HG03432 (cell line): Measurements from ENCODE around the gene GON4L.
"Not testable (repeated sequence)": the region's sequence is repeated elsewhere in the genome, so short reads cannot be mapped to it uniquely, and the experiment has no call there.

ENCODE experiments used
- ATAC-seq: cut with Tn5 transposase; IDR thresholded peaks from one replicate; pipeline ENCODE4 v1.9.1; 2021; ENCODE audit warnings: mild to moderate bottlenecking, moderate library complexity; ENCODE audit not compliant: unreplicated experiment

The GON4L gene

GRCh38 chr1:155759017-155759416 lies 98.0 kb downstream of the GON4L start:
- ATAC-seq = not testable (repeated sequence)

- not testable (repeated sequence) for ATAC-seq
These were observed 108.9 kb downstream of the GON4L start for GRCh38 chr1:155748141-155748540.

DNA sequence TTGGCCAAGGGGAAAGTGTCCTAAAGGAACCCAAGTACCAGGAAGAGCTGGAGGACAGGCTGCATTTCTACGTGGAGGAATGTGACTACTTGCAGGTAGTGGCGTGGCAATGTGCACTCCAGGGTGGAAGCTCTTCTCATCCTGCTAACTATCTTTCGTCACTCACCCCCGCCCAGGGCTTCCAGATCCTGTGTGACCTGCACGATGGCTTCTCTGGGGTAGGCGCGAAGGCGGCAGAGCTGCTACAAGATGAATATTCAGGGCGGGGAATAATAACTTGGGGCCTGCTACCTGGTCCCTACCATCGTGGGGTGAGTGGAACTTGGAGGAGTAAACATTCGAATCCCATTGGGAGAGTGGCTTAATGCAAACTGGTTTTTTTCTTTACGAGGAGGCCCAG lies 109.4 kb downstream of the GON4L start:
- not testable (repeated sequence) for ATAC-seq

DNA sequence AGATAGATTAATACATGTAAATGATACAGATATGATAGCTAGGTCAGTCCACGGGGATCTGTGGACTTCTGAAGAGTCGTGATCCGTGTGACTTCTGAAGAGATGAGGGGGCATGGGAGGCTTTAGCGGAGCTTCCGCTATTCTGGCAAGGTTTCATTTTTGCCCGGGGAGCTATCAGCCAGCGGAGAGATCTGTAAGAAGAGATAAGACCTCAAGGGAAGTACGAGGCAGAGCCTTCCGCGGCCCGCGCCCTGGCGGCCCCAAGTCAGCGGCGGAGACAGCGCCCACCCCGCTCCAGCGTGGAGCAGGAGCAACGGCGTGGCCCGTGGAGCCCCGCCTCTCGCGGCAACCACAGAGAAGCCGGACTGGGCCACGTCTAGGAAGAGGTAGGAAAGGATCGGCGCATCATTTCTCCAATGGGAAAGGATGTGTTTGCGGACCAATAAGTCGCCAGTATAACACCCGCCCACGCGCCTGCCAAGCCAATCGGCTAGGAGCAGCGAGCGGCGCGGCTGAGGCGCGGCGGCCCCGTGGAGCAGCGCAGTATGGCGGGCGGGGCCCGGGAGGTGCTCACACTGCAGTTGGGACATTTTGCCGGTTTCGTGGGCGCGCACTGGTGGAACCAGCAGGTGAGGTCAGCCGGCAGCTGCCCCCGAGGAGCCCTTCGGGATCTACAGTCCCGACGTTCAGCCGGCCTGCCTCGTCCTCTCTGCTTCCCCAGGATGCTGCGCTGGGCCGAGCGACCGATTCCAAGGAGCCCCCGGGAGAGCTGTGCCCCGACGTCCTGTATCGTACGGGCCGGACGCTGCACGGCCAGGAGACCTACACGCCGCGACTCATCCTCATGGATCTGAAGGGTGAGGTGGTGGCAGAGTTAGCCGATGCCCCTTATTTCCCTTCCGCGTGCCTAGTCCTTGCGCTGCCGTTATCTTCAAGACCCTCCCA lies 111.5 kb downstream of the GON4L start:
- peak; percentile 94 for ATAC-seq

GRCh38 chr1:155744711-155745283 lies 112.2 kb downstream of the GON4L start:
- no peak for ATAC-seq

GRCh38 chr1:155741908-155742307 lies 115.1 kb downstream of the GON4L start:
- ATAC-seq = no peak

DNA sequence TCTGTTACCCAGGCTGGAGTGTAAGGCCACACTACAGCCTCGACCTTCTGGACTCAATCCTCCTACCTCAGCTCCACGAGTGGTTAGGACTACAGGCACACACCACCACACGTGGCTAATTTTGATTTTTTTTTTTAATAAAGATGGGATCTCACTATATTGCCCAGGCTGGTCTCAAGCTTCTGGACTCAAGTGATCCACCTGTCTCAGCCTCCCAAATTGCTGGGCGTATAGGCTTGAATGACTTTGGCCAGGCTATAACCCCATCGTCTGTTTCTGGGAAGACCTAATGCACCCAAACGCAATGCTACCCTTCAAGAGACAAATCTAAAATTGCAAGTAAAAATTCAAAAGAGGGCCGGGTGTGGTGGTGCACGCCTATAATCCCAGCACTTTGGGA lies 116.0 kb downstream of the GON4L start:
- ATAC-seq = no peak

GRCh38 chr1:155729031-155729898 lies 127.7 kb downstream of the GON4L start:
- ATAC-seq = no peak

GRCh38 chr1:155725142-155725541 lies 131.9 kb downstream of the GON4L start:
- no peak for ATAC-seq

DNA sequence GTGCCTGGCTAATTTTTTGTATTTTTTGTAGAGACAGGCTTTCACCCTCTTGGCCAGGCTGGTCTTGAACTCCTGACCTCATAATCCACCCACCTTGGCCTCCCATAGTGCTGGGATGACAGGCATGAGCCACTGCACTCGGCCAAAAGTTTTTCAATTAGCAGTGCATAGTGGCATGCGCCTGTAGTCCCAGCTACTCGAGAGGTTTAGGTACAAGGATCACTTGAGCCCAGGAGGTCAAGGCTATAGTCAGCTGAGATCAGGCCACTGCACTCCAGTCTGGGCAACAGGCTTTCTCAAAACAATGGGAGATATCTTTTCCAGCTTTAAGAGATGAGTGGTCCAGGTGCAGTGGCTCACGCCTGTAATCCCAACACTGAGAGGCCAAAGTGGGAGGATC lies 137.3 kb downstream of the GON4L start:
- ATAC-seq = no peak

- ATAC-seq = not testable (repeated sequence)
These were observed 138.4 kb downstream of the GON4L start for GRCh38 chr1:155718524-155719115.

DNA sequence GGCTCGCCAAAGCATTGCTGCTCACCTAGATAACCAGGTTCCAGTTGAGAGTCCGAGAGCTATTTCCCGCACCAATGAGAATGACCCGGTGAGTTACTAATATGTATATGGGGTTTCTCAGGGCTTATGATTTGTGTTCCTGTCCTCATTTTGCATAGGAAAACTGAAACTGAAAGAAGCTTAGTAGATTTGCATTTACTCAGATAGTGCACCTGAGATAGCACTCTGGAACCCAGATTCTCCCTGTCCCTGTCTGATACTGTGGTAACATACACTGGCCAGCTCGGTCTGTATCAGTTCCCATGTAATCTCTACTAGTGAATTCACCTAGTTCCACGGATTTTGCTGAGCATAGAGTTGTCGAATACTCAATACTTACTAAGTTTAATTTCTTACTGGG lies 140.0 kb downstream of the GON4L start:
- ATAC-seq = peak; percentile 45

DNA sequence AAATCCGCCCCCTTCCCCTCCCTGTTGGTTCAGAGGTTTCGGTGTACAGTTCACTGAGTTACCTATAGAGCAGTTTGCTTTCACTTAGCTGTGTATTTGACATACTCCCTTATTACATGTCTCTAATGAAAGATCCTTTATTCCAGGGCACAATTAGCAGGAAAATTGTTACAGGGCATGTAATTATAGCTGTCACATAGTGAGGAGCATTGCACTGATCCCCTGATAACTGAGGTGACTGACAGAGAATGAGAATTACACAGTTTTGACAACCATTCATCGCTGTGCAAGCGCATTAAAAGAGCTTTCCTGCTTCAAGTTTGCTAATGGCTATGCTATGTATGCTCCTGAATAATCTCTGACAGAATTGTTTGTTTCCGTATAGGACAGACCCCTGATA lies 141.2 kb downstream of the GON4L start:
- ATAC-seq = no peak

DNA sequence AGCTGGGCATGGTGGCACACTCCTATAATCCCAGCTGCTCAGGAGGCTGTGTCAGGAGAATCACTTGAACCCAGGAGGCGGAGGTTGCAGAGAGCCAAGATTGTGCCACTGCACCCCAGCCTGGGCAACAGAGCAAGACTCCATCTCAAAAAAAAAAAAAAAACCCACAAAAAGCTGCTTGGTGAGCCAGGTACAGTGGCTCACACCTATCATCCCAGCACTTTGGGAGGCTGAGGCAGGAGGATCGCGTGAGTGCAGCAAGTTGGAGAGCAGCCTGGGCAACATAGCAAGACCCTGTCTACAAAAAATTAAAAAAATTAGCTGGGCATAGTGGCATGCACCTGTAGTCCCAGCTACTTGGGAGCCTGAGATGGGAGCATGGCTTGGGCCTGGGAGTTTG lies 142.0 kb downstream of the GON4L start:
- not testable (repeated sequence) for ATAC-seq

GRCh38 chr1:155713075-155713474 lies 143.9 kb downstream of the GON4L start:
- ATAC-seq = no peak

DNA sequence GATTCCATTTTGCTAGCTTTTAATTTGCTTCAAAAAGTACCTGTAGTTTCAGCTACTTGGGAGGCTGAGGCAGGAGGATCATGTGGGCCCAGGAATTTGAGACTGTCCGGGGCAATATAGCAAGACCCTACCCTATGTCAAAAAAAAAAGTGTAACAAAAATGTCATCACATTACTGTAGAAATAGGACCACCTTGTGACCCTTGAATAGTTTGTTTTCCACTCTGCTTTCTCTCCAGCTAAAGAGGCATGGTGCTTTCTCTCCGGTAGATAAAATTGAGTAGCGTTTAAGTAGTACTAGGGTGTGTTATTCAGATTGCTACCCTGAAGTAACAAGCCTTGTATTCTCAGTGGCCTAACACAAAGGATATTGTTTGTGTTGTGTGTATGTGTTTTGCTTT lies 144.4 kb downstream of the GON4L start:
- ATAC-seq = not testable (repeated sequence)

GRCh38 chr1:155711457-155711856 lies 145.6 kb downstream of the GON4L start:
- not testable (repeated sequence) for ATAC-seq

DNA sequence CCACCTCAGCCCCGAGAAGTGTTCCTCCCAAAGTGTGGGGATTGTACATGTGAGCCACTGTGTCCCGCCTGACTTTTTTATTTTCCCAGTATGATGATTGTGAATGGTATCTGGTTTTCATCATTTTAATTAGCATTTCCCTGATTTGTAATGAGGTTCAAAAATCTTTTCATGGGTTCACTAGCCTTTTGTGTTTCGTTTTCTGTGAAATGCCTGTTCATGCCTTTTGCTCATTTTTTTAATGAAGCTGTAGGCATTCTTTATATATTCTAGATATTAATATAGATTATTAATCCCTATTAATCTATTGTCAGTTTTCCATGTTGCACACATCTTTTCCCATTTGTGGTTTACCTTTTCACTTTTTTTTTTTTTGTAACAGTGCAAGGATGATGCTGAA lies 147.6 kb downstream of the GON4L start:
- ATAC-seq = no peak

DNA sequence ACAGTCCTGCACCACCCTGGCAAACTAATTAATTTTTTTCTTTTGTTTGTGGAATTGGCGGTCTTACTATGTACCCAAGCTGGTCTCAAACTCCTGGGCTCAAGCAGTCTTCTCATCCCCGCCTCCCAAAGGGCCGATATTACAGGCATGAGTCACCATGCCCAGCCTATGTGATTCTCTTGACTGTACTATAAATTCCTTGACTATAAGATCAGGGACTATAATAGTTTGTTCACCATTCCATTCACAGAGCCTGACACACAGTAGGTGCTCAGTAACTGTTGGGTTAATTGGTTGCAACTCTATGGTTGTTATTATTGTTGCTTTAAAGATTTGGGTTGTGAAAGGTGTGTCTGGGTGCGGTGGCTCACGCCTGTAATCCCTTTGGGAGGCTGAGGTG lies 150.9 kb downstream of the GON4L start:
- ATAC-seq = no peak

DNA sequence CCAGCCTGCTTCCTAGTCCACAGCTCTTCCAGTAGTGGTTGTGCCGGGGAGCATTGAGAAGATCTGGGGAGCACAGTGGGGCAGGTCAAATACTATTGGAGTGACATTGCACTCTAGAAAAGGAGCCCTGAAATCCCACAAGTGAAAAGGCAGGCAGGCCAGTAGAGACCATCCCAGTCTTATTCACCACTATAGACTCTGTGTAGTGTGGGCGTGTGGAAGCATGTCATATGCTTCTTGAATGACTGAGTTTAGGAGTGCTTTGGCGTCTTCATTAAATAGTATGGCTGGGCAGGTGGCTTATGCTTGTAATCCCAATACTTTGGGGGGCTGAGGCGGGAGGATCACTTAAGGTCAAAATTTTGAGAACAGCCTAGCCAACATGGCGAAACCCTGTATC lies 152.6 kb downstream of the GON4L start:
- not testable (repeated sequence) for ATAC-seq

DNA sequence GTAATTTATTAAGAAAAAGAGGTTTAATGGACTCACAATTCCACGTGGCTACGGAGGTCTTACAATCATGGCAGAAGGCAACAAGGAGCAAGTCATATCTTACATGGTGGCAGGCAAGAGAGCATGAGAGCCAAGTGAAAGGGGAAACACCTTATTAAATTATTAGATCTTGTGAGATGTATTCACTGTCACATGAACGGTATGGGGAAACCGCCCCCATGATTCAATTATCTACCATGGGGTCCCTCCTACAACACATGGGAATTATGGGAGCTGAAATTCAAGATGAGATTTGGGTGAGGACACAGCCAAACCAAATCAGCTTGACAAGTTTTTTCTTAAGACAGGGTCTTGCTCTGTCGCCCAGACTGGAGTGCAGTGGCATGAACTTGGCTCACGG lies 153.8 kb downstream of the GON4L start:
- no peak for ATAC-seq
